ENCODE data around the gene SERTAD1. TPM values are rescaled to one million over a fixed set of nuclear protein-coding genes. Genes with fewer than 3 reads are reported as not detected.
"Not testable (repeated sequence)": the region's sequence is repeated elsewhere in the genome, so short reads cannot be mapped to it uniquely, and the experiment has no call there.

Gene SERTAD1
- total RNA-seq, 2 experiments from 2014 or later = 7.3 to 7.9 TPM

- POLR2A ChIA-PET = interaction anchor here (1.0 to 3.3 kb wide), 9 partner anchors 11 to 159 kb away, joined by 3 to 35 read pairs (median 5); partner anchors contain the start of genes BLVRB, C19orf47, PLD3 and SERTAD1
- Mint-ChIP-seq H3K4me1 (peaks cover 16% of the 10 kb centered on the region), H3K4me3 (peak within 1 kb of the TSS; percentile 96), H3K27me3 (no peaks in the 10 kb centered on the region), H3K36me3 (peaks cover 9% of the 10 kb centered on the region), H3K27ac (peak within 1 kb of the TSS; percentile 96), H3K9me3 (no peaks in the 10 kb centered on the region)
- ATAC-seq (ENCODE audit: low read depth) (peak; percentile 64), DNase-seq (peak; percentile 99)
These were observed 18.4 kb upstream of the SERTAD1 start, which contains the start of gene SERTAD3 for GRCh38 chr19:40444000-40444824. SERTAD3 (minus strand) TSS chr19:40444335; CDS start chr19:40442080, 2,255 bp downstream.

DNA sequence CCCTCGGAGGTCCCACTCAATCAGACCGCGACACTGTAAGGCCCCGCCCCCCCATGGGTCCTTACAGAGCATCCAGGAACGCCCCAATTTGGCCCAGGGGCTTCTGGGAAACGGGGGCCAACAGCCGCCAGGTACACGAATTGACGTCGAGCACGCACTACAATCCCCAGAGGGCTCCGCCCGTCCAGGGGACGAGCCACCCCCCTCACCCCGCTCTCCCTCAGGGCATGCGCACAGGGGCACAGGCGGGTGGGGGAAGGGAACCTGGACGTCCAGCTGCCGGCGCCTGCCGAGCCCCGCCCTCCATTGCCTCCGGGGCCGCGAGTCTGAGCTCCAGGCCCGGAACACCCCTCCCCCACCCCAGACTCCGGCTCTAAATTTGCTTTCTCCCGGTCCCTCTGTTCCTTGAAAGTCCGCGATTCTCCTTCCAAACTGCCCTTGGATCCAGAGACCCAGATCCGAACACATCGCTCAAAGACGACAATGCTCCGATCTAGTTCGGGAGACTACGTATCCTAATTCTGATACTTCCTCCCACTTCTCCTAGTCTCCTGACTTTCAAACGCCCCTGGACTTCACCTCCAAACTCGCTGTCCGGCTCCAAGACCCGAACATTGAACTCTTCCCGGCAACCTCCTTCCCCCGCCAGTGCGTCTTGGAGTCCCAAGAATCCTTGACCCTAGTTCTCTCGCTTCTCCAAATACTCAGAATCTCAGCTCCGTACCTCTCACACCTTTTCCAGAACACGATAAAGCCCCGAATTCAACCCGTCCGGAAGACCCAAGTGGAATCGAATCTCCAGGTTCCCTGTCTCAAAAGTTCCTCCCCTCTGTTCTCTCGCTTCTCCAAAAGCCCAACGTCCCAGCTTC, 17.6 kb upstream of the SERTAD1 start:
- no peaks in the 10 kb centered on the region for H3K9me3 Mint-ChIP-seq
- peak overlapping the region; percentile 96 for H3K4me3 Mint-ChIP-seq
- POLR2A ChIA-PET = interaction anchor here (1.0 to 3.3 kb wide), 12 partner anchors 10 to 158 kb away, joined by 3 to 35 read pairs (median 5); partner anchors contain the start of genes BLVRB and SERTAD1
- ATAC-seq (ENCODE audit: low read depth) = peak; percentile 87
- H3K36me3 Mint-ChIP-seq = peaks cover 9% of the 10 kb centered on the region
- H3K27ac Mint-ChIP-seq = peak overlapping the region; percentile 96
- peak; percentile 97 for DNase-seq
- no peaks in the 10 kb centered on the region for H3K27me3 Mint-ChIP-seq
- peaks cover 16% of the 10 kb centered on the region for H3K4me1 Mint-ChIP-seq

- H3K27ac Mint-ChIP-seq = peak overlapping the region; percentile 93
- H3K27me3 Mint-ChIP-seq = no peaks in the 10 kb centered on the region
- peaks cover 9% of the 10 kb centered on the region for H3K36me3 Mint-ChIP-seq
- DNase-seq (no peak), ATAC-seq (ENCODE audit: low read depth) (no peak)
- peak overlapping the region; percentile 96 for H3K4me3 Mint-ChIP-seq
- no peaks in the 10 kb centered on the region for H3K9me3 Mint-ChIP-seq
- POLR2A ChIA-PET = interaction anchor here (0.6 to 3.3 kb wide), 13 partner anchors 9 to 1544 kb away, joined by 3 to 35 read pairs (median 5); partner anchors contain the start of genes BLVRB and SERTAD1
- peaks cover 16% of the 10 kb centered on the region for H3K4me1 Mint-ChIP-seq
These were observed 16.7 kb upstream of the SERTAD1 start for GRCh38 chr19:40442328-40443130.

GRCh38 chr19:40441719-40442253, 16.0 kb upstream of the SERTAD1 start:
- Mint-ChIP-seq H3K9me3 (no peaks in the 10 kb centered on the region), H3K27me3 (no peaks in the 10 kb centered on the region), H3K4me1 (peaks cover 16% of the 10 kb centered on the region), H3K36me3 (peaks cover 9% of the 10 kb centered on the region), H3K4me3 (peak overlapping the region; percentile 96), H3K27ac (peak overlapping the region; percentile 93)
- no peak for DNase-seq
- no peak for ATAC-seq (ENCODE audit: low read depth)
- POLR2A ChIA-PET = interaction anchor here (3.0 to 3.3 kb wide), 2 partner anchors 15 to 21 kb away, joined by 22 to 35 read pairs; partner anchors contain the start of gene SERTAD1

DNA sequence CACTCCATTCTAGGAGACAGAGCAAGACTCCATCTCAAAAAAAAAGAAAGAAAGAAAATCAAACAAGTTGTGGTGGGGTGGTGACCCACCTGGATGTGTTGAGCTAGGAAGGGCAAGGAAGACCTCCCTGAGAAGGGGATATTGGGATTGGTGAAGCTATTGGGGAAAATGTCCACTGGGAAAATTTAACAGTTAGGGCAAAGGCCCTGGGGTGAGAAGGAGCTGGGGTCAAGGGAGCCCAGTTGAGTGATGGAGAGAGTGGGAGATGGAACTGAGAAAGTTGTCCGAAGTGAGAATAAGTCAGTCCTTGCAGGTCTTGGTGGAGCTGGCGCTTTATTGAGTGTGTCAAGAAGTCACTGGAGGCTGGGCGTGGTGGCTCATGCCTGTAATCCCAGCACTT, 12.5 kb upstream of the SERTAD1 start:
- ATAC-seq (ENCODE audit: low read depth) (no peak), DNase-seq (no peak)
- Mint-ChIP-seq H3K9me3 (no peaks in the 10 kb centered on the region), H3K27me3 (no peaks in the 10 kb centered on the region), H3K36me3 (peaks cover 9% of the 10 kb centered on the region), H3K27ac (no peak overlapping the region), H3K4me1 (peaks cover 18% of the 10 kb centered on the region), H3K4me3 (no peak overlapping the region)
- POLR2A ChIA-PET = interaction anchor here (1.1 to 1.4 kb wide), 3 partner anchors 10 to 17 kb away, joined by 3 read pairs; no protein-coding TSS in a partner anchor

DNA sequence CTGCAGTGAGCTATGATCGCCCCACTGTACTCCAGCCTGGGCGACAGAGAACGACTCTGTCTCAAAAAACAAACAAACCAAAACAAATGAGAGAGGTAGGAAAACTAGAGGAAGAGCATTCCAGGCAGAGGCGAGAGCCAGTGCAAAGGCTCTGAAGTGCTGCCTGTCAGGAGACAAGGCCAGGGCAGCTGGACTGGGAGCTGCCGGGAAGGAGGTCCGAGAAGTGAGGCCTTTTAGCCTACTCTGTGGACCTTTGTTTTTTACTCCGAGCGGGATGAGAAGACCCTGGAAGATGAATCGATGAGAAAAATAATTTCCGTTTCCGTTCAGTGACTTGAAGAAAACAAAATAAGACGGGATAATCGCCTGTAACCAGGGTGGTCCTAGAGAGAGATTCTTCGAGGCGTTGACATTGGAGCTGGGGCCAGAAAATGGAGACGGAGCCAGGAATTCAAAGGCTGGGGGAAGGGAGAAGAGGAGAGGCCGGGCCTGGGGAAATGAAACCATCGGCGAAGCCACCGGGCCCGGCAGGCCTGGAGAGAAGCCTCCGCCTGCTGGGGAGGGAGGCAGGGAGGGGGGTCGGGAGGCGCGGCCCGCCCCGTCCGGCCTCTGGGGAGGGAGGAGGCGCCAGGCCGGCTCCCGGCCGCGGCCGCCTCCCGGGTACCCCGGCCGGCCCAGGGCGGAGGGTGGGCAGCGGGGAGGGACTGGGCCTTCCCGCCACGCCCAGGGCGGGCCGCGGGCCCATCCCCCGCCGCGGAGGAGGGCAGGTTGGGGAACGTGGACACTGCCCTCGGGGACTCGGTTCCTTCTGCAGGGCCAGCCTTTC, 7.8 kb upstream of the SERTAD1 start:
- Mint-ChIP-seq H3K4me3 (peak overlapping the region; percentile 98), H3K27ac (peak overlapping the region; percentile 98), H3K36me3 (no peaks in the 10 kb centered on the region), H3K9me3 (no peaks in the 10 kb centered on the region), H3K4me1 (peaks cover 10% of the 10 kb centered on the region), H3K27me3 (no peaks in the 10 kb centered on the region)
- DNase-seq = peak; percentile 73
- peak; percentile 93 for ATAC-seq (ENCODE audit: low read depth)
- POLR2A ChIA-PET = interaction anchor here (1.5 to 2.9 kb wide), 3 partner anchors 8 to 13 kb away, joined by 5 to 19 read pairs (median 9); partner anchors contain the start of genes SERTAD1 and SERTAD3

DNA sequence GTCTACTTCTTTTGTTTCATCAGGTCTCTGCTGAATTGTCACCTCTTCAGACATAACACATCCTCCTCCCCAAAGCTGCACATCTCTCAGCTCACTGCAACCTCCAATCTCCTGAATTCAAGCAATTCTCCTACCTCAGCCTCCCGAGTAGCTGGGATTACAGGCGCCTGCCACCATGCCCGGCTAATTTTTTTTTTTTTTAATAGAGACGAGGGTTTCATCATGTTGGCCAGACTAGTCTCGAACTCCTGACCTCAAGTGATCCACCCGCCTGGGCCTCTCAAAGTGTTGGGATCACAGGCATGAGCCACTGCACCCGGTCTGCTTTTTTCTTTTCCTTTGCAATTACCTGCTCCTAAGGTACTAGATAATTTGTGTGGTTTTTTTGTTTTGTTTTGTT, 7.0 kb upstream of the SERTAD1 start:
- not testable (repeated sequence) for H3K36me3 Mint-ChIP-seq; DNase-seq; H3K4me1 Mint-ChIP-seq; H3K9me3 Mint-ChIP-seq; H3K27me3 Mint-ChIP-seq; ATAC-seq (ENCODE audit: low read depth)
- Mint-ChIP-seq H3K27ac (peak overlapping the region; percentile 98), H3K4me3 (peak overlapping the region; percentile 98)
- POLR2A ChIA-PET = interaction anchor here (1.0 to 2.9 kb wide), 3 partner anchors 10 to 33 kb away, joined by 4 to 19 read pairs (median 9); partner anchors contain the start of genes BLVRB and SERTAD3

- Mint-ChIP-seq H3K4me3 (no peak overlapping the region), H3K36me3 (no peaks in the 10 kb centered on the region), H3K4me1 (peaks cover 11% of the 10 kb centered on the region), H3K27me3 (no peaks in the 10 kb centered on the region), H3K9me3 (no peaks in the 10 kb centered on the region), H3K27ac (no peak overlapping the region)
- POLR2A ChIA-PET = interaction anchor here (1.0 to 1.4 kb wide), 2 partner anchors 11 to 34 kb away, joined by 4 to 6 read pairs; partner anchors contain the start of gene BLVRB
- DNase-seq (no peak), ATAC-seq (ENCODE audit: low read depth) (no peak)
These were observed 5.9 kb upstream of the SERTAD1 start for GRCh38 chr19:40431698-40432097.

DNA sequence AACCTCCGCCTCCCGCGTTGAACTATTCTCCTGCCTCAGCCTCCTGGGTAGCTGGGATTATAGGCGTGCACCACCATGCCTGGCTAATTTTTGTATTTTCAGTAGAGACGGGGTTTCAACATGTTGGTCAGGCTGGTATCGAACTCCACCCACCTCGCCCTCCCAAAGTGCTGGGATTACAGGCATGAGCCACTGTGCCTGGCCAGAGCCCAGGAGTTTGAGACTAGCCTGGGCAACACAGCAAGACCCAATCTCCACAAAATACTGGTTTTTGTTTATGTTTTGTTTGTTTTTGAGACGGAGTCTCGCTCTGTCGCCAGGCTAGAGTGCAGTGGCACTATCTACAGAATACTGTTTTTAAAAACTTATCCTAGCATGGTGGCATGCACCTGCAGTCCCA, 4.5 kb upstream of the SERTAD1 start:
- not testable (repeated sequence) for DNase-seq; ATAC-seq (ENCODE audit: low read depth); H3K27ac Mint-ChIP-seq; H3K36me3 Mint-ChIP-seq; H3K4me3 Mint-ChIP-seq; H3K9me3 Mint-ChIP-seq; H3K27me3 Mint-ChIP-seq
- POLR2A ChIA-PET = interaction anchor here (0.7 to 1.4 kb wide), 3 partner anchors 10 to 27 kb away, joined by 3 to 6 read pairs (median 3); no protein-coding TSS in a partner anchor
- H3K4me1 Mint-ChIP-seq = peaks cover 16% of the 10 kb centered on the region

- not testable (repeated sequence) for ATAC-seq (ENCODE audit: low read depth); H3K27me3 Mint-ChIP-seq; H3K9me3 Mint-ChIP-seq; H3K4me3 Mint-ChIP-seq; H3K36me3 Mint-ChIP-seq; H3K27ac Mint-ChIP-seq; DNase-seq
- POLR2A ChIA-PET = interaction anchor here (0.7 to 0.9 kb wide), 3 partner anchors 10 to 274 kb away, joined by 3 read pairs; no protein-coding TSS in a partner anchor
- peaks cover 14% of the 10 kb centered on the region for H3K4me1 Mint-ChIP-seq
These were observed 2.4 kb upstream of the SERTAD1 start for GRCh38 chr19:40428197-40428596.

All from activated naive CD8-positive, alpha-beta T cell treated with anti-CD3 and anti-CD28 coated beads, Interleukin-2, amount 10 ng/mL, durations not matched to agents 7 days and 5 days (primary cell).